ENCODE results near the gene PFDN6. TPM values are rescaled to one million over a fixed set of nuclear protein-coding genes. Genes with fewer than 3 reads are reported as not detected.

PFDN6 gene
- total and polyA plus RNA-seq, 2 of the 13 experiments (the other 11 are each of a cell fraction or from before 2014, with no cell fraction given) = 75.5 to 87.0 TPM

DNA sequence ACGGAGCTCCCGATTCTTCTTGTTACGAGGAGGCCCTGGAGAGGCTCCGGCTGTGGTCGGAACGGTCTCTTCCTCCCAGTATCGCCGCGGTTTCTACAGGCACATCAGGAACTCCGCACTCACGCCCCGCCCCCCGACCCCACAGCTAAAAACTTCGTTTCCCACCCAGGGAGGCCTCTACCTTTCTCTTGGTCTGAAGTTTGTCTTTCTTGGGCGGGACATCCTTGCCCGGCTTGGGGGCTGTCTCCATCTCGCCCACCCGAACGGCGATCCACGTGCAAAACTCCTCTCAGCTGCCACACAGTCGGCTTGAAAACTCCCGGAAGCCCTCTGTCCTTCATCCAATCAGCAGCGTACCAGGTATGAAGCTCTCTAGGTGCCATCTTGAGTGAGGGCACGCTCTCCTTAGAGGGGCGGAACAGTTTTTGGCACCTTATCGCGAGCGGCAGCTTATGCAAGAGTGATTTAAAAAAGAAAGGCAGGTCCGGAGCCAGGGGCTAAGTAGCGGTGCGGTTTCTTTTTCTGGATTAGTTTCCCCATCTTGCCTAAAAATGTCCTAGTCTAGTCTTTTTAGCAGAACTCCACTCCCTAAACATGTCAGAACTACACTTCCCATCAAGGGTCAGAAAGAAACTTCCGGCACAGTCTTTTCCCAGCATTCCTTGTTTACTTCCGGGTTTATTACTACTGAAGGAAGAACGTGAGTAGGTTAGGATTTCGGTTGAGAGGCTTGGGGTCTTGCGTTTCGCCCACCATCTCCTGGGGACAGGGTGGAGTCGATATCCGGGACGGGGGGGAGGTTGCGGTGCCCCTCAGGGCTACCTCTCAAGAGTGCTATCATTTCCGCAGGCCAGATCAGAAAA, at the start of gene PFDN6, which contains the start of gene WDR46 (continued):
- TF ChIP-seq ZBED4 (CRISPR knock-in tag; IDR thresholded peaks at IDR 0.05; ENCODE audit: borderline replicate concordance) = no peak
- TF ChIP-seq RFXANK (CRISPR knock-in tag; IDR thresholded peaks at IDR 0.05) = no peak
- no peak; the same call in 1 of the 2 replicates for TF ChIP-seq ZNF317 (CRISPR knock-in tag; IDR thresholded peaks at IDR 0.05)
- 0 out of 2 replicates have a peak, but pooled peaks have one; percentile 18 for TF ChIP-seq ZNF557 (CRISPR knock-in tag; IDR thresholded peaks at IDR 0.05)
- TF ChIP-seq HMGXB4 (CRISPR knock-in tag; IDR thresholded peaks at IDR 0.05; ENCODE audit: borderline replicate concordance in 1 of 2, low read depth in 1 of 2) = peak in 1 of 2 experiments; percentile 74; a peak in 2 of 4 replicates
- TF ChIP-seq CENPX (CRISPR knock-in tag; IDR thresholded peaks at IDR 0.05) = no peak
- TF ChIP-seq ERF (CRISPR knock-in tag; IDR thresholded peaks at IDR 0.05) = 0 out of 2 replicates have a peak, but pooled peaks have one; percentile 15
- no peak; the same call in none of the 2 replicates for TF ChIP-seq ZNF230 (CRISPR knock-in tag; IDR thresholded peaks at IDR 0.05)
- TF ChIP-seq ZNF33B (CRISPR knock-in tag; IDR thresholded peaks at IDR 0.05) = no peak
- no peak for TF ChIP-seq CHD4 (IDR thresholded peaks at IDR 0.05; ENCODE audit: borderline replicate concordance, low read length)
- no peak for TF ChIP-seq AHDC1 (CRISPR knock-in tag; IDR thresholded peaks at IDR 0.05; ENCODE audit: borderline replicate concordance)
- TF ChIP-seq ZNF276 (CRISPR knock-in tag; IDR thresholded peaks at IDR 0.05; ENCODE audit: low read depth) = no peak
- no peak; the same call in 1 of the 2 replicates for TF ChIP-seq KLF12 (CRISPR knock-in tag; IDR thresholded peaks at IDR 0.05; ENCODE audit: borderline replicate concordance)
- TF ChIP-seq ADNP (CRISPR knock-in tag; IDR thresholded peaks at IDR 0.05) = no peak
